HepG2 (cell line): ENCODE data around the gene PTPRN. TPM values are rescaled to one million over a fixed set of nuclear protein-coding genes. Genes with fewer than 3 reads are reported as not detected.
A peak's percentile ranks its signal among the peaks of the same experiment; 100 is the strongest.

Experiments
- CHD4 ChIP-seq: fragments of 200-600 bp; sonication (generic); IDR thresholded peaks from 2 replicates; pipeline ENCODE4 v1.7.0; 2017; ENCODE audit warnings: mild to moderate bottlenecking, low read length, borderline replicate concordance
- ELK4 ChIP-seq: sonication (generic); formaldehyde crosslinking; IDR thresholded peaks from 2 replicates; pipeline ENCODE4 v1.9.0; 2021; ENCODE audit warnings: missing genetic modification reagents, borderline replicate concordance
- GMEB1 ChIP-seq: sonication (generic); formaldehyde crosslinking; IDR thresholded peaks from 2 replicates; pipeline ENCODE4 v1.5.1; 2020; ENCODE audit warnings: missing genetic modification reagents, mild to moderate bottlenecking, borderline replicate concordance
- HNF1B ChIP-seq: sonication (generic); formaldehyde crosslinking; IDR thresholded peaks from 2 replicates; pipeline ENCODE4 v1.5.1; 2020; ENCODE audit warnings: mild to moderate bottlenecking, moderate library complexity, missing genetic modification reagents
- KDM5B ChIP-seq: sonication (generic); formaldehyde crosslinking; IDR thresholded peaks from 2 replicates; pipeline ENCODE4 v1.4.0; 2020; ENCODE audit warnings: missing genetic modification reagents, mild to moderate bottlenecking, borderline replicate concordance
- MAX ChIP-seq: IDR thresholded peaks from 2 replicates; pipeline ENCODE4 v1.6.1; 2012; ENCODE audit warnings: inconsistent platforms
- MXD4 ChIP-seq: IDR thresholded peaks from 2 replicates; pipeline ENCODE4 v1.6.1; 2016; ENCODE audit warnings: mild to moderate bottlenecking, missing biosample characterization, missing genetic modification reagents
- PRDM15 ChIP-seq: sonication (generic); formaldehyde crosslinking; IDR thresholded peaks from 2 replicates; pipeline ENCODE4 v1.4.0; 2020; ENCODE audit warnings: missing genetic modification reagents
- SATB2 ChIP-seq: sonication (generic); formaldehyde crosslinking; IDR thresholded peaks from 2 replicates; pipeline ENCODE4 v1.5.0; 2020; ENCODE audit warnings: missing genetic modification reagents
- SIN3B ChIP-seq: fragments of 150-350 bp; IDR thresholded peaks from 2 replicates; pipeline ENCODE4 v1.6.1; 2014; ENCODE audit warnings: low read length
- SRSF1 ChIP-seq: fragments of 200-400 bp; formaldehyde crosslinking; optimal IDR thresholded peaks from 2 replicates; pipeline ENCODE3; 2017; ENCODE audit warnings: mild to moderate bottlenecking, low read depth, low read length, moderate library complexity
- ZBTB42 ChIP-seq: sonication (generic); formaldehyde crosslinking; IDR thresholded peaks from 2 replicates; pipeline ENCODE4 v1.5.0; 2020; ENCODE audit warnings: mild to moderate bottlenecking, missing genetic modification reagents
- ZMYM4 ChIP-seq: sonication (generic); formaldehyde crosslinking; IDR thresholded peaks from 2 replicates; pipeline ENCODE4 v1.8.1; 2023; ENCODE audit warnings: mild to moderate bottlenecking, missing genetic modification reagents
- ZNF331 ChIP-seq: sonication (generic); formaldehyde crosslinking; IDR thresholded peaks from 2 replicates; pipeline ENCODE4 v1.4.0; 2020; ENCODE audit warnings: missing genetic modification reagents
- ZNF33A ChIP-seq: sonication (generic); formaldehyde crosslinking; IDR thresholded peaks from 2 replicates; pipeline ENCODE4 v1.5.1; 2020; ENCODE audit warnings: missing genetic modification reagents, mild to moderate bottlenecking, moderate library complexity, borderline replicate concordance
- ZNF33B ChIP-seq: sonication (generic); formaldehyde crosslinking; IDR thresholded peaks from 2 replicates; pipeline ENCODE4 v1.5.1; 2020; ENCODE audit warnings: mild to moderate bottlenecking, missing genetic modification reagents
- ZNF460 ChIP-seq: sonication (generic); formaldehyde crosslinking; IDR thresholded peaks from 2 replicates; pipeline ENCODE4 v1.5.1; 2020; ENCODE audit warnings: missing genetic modification reagents, mild to moderate bottlenecking, borderline replicate concordance
- ZNF496 ChIP-seq: sonication (generic); formaldehyde crosslinking; IDR thresholded peaks from 2 replicates; pipeline ENCODE4 v1.8.1; 2023; ENCODE audit warnings: mild to moderate bottlenecking, moderate library complexity, missing genetic modification reagents; ENCODE audit not compliant: insufficient replicate concordance
- ZNF567 ChIP-seq: sonication (generic); formaldehyde crosslinking; IDR thresholded peaks from 2 replicates; pipeline ENCODE4 v1.8.1; 2023; ENCODE audit warnings: mild to moderate bottlenecking, missing genetic modification reagents, borderline replicate concordance
- ZNF766 ChIP-seq: sonication (generic); formaldehyde crosslinking; IDR thresholded peaks from 2 replicates; pipeline ENCODE4 v1.5.0; 2020; ENCODE audit warnings: missing genetic modification reagents, borderline replicate concordance
- ZNF780A ChIP-seq: sonication (generic); formaldehyde crosslinking; IDR thresholded peaks from 2 replicates; pipeline ENCODE4 v1.8.0; 2022; ENCODE audit warnings: mild to moderate bottlenecking, missing genetic modification reagents, moderate library complexity
- ZNF781 ChIP-seq: sonication (generic); formaldehyde crosslinking; IDR thresholded peaks from 2 replicates; pipeline ENCODE4 v1.5.1; 2020; ENCODE audit warnings: borderline replicate concordance, mild to moderate bottlenecking, missing genetic modification reagents; ENCODE audit errors: not compliant biosample characterization
- polyA plus RNA-seq, 8 experiments: library from polyadenylated mRNA; depleted of rRNA in 3 of 8; stranded (reverse) in 7 of 8; unstranded in 1 of 8; fragments of >200 nt; fragmentation: Illumina TruSeq in 4 of 8; extraction: Trizol in 4 of 8; gene quantifications; 2 replicates each; pipeline versions ENCODE4 v1.2.1 to v1.2.3, GENCODE V29; 2011 to 2016; ENCODE audit warnings: low read depth in 4 of 8, missing spikeins in 1 of 8, mixed read lengths in 1 of 8; ENCODE audit not compliant: insufficient read depth in 1 of 8
- total RNA-seq, 5 experiments: library from RNA; depleted of rRNA; stranded (reverse); fragments of >200 nt; fragmentation: Illumina TruSeq; extraction: Trizol; gene quantifications; 2 replicates each; pipeline ENCODE4 v1.2.3, GENCODE V29; 2016; ENCODE audit warnings: low read depth in 1 of 5

The PTPRN gene
- total and polyA plus RNA-seq, 2 of the 13 experiments (the other 11 are each of a cell fraction or from before 2014, with no cell fraction given): 0.26 TPM; not detected in 1

GRCh38 chr2:219269362-219270054, 39.7 kb downstream of the PTPRN start (continued):
- TF ChIP-seq ZBTB42 (CRISPR knock-in tag): no peak
- TF ChIP-seq ZNF33B: no peak
- TF ChIP-seq MAX: peak; percentile 82
- no peak for TF ChIP-seq MXD4
- no peak for TF ChIP-seq ZNF460
- no peak for TF ChIP-seq ZNF766 (CRISPR knock-in tag)
- no peak for TF ChIP-seq ZNF781 (CRISPR knock-in tag)
- TF ChIP-seq ZNF567 (CRISPR knock-in tag): no peak
- no peak for TF ChIP-seq ZNF331 (CRISPR knock-in tag)
- no peak for TF ChIP-seq ZNF780A (CRISPR knock-in tag)
- peak; percentile 59; the same call in 1 of the 2 replicates for TF ChIP-seq ZMYM4 (CRISPR knock-in tag)
- no peak for TF ChIP-seq SATB2 (CRISPR knock-in tag)
- no peak for TF ChIP-seq HNF1B (CRISPR knock-in tag)
- no peak for TF ChIP-seq KDM5B (CRISPR knock-in tag)
- TF ChIP-seq ELK4 (CRISPR knock-in tag): no peak
- no peak for TF ChIP-seq ZNF33A (CRISPR knock-in tag)
- TF ChIP-seq CHD4: no peak
- no peak for TF ChIP-seq GMEB1 (CRISPR knock-in tag)
- TF ChIP-seq SRSF1: no peak
- no peak for TF ChIP-seq PRDM15 (CRISPR knock-in tag)
- TF ChIP-seq SIN3B: no peak
- no peak for TF ChIP-seq ZNF496 (CRISPR knock-in tag)
